HFF-Myc (cell line): Measurements from ENCODE around the gene CARD11.

Experiments
- DNase-seq: peaks from one replicate; pipeline ENCODE4 v3.0.0-alpha.2; 2011; ENCODE audit warnings: low read depth; ENCODE audit errors: extremely low read depth
- H3K4me3 ChIP-seq: replicated peaks from 2 replicates; pipeline ENCODE4 v1.5.1; 2011; ENCODE audit warnings: low read depth, mild to moderate bottlenecking, control low read depth, low read length
- TF ChIP-seq, protein P1 (sequence below): IDR thresholded peaks from 2 replicates; pipeline ENCODE4 v1.5.1; 2012; ENCODE audit warnings: mild to moderate bottlenecking, low read depth, low read length, control low read depth; ENCODE audit errors: missing control alignments

Gene CARD11

DNA sequence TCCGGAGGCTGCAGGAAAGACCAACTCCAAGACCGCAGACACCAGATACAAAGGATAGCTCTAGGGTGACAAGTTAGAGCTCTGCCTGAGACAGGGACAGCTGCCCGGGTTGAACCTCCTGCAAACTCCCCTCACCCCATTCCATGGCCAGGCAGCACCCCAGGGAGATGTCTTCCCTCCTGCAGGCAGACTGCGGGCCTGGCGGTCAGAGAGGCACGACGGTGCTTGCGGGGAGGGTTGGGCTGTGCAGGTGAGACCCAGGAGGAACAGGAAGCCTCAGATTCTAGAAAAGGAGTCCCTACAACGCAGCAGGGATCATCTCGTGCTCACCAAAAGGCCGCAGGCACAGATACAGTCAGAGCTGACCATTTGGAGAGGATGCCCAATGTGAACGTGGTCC lies 34.6 kb downstream of the CARD11 start:
- DNase-seq = no peak
- TF ChIP-seq, protein P1, sequence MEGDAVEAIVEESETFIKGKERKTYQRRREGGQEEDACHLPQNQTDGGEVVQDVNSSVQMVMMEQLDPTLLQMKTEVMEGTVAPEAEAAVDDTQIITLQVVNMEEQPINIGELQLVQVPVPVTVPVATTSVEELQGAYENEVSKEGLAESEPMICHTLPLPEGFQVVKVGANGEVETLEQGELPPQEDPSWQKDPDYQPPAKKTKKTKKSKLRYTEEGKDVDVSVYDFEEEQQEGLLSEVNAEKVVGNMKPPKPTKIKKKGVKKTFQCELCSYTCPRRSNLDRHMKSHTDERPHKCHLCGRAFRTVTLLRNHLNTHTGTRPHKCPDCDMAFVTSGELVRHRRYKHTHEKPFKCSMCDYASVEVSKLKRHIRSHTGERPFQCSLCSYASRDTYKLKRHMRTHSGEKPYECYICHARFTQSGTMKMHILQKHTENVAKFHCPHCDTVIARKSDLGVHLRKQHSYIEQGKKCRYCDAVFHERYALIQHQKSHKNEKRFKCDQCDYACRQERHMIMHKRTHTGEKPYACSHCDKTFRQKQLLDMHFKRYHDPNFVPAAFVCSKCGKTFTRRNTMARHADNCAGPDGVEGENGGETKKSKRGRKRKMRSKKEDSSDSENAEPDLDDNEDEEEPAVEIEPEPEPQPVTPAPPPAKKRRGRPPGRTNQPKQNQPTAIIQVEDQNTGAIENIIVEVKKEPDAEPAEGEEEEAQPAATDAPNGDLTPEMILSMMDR = no peak
- H3K4me3 ChIP-seq = no peak overlapping the region

DNA sequence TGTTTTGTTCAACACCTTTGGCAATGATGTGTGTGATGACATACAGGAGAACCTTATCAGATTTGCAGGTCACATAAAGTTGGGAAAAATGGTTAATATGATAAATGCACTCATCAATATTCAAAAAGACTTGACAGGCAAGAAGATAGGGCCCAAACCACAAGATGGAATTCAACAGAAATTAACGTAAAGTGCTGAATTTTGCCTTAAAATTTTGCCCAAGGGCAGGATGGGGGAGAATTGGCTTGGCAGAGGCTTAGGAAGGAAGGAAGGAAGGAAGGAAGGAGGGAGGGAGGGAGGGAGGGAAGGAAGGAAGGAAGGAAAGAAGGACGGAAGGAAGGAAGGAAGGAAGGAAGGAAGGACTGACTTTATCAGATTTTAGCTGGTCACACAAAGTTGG lies 35.3 kb downstream of the CARD11 start:
- H3K4me3 ChIP-seq = no peak overlapping the region
- TF ChIP-seq, protein P1 = no peak
- no peak for DNase-seq

DNA sequence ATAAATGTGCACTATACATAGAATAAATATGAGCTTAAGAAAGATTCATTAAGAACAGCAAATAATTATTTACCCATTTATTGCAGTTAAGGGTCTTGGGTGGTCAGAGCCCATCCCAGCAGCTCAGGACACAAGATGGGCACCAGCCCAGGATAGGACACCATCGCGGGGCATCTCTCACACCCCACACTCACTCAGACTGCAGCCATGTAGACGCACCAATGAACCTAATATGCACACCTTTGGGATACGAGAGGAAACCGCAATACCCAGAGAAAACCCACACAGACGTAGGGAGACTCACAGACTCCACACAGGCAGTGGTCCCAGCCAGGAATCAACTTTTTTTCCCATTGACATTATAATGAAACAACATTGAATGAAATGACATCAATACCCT lies 36.0 kb downstream of the CARD11 start:
- H3K4me3 ChIP-seq = no peak overlapping the region
- no peak for DNase-seq
- TF ChIP-seq, protein P1 = no peak

DNA sequence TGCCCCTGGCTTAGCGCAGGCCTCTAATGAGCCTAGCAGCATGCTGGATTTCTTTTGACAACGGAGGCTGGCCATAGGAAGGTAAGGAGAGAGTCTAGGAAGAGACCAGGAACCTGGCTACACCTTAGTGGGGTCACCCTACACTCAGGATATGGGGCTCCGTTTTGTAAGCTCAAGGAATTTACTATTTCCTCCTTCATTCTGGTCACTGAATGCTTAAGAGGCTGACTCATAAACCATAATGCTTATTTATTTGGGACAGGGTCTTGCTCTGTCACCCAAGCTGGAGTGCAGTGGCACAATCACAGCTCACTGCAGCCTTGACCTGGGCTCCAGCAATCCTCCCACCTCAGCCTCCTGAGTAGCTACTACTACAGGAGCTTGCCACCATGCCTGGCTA lies 38.4 kb downstream of the CARD11 start:
- no peak for DNase-seq
- TF ChIP-seq, protein P1 = no peak
- H3K4me3 ChIP-seq = no peak overlapping the region

DNA sequence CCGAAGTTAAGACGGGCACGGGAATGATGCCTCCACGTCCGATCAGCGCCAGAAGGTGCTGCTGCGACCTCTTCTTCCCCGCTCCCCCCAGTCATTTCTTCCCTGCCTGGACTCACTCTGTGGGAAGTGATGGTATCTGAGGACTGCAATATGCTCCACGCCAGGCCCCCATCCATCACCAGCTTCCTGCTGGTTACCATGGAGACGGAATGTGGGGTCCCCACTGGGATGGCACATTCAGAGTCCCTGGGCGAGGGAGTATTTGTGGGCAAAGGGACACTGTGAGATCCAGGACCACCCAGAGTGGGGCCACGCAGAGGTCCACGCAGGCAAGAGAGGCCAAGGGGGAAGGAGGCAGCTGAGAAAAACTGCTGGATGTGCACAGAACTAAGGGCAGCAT lies 39.7 kb downstream of the CARD11 start:
- no peak for DNase-seq
- H3K4me3 ChIP-seq = no peak overlapping the region
- TF ChIP-seq, protein P1 = no peak

DNA sequence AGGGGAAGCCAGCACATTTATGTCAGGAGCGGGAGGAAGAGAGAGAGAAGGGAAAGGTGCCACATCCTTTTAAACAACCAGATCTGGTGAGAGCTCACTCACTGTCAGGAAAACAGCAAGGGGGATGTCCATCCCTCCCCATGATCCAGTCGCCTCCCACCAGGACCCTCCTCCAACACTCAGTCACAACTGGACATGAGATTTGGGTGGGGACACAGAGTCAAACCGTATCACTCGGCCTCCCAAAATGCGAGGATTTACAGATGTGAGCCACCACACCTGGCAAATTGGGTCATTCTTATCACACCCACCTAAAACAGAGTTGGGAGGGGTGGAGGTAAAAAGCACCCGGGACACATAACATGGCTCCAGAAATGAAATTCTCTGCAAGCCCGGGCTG lies 41.0 kb downstream of the CARD11 start:
- no peak overlapping the region for H3K4me3 ChIP-seq
- TF ChIP-seq, protein P1 = no peak
- DNase-seq = no peak

DNA sequence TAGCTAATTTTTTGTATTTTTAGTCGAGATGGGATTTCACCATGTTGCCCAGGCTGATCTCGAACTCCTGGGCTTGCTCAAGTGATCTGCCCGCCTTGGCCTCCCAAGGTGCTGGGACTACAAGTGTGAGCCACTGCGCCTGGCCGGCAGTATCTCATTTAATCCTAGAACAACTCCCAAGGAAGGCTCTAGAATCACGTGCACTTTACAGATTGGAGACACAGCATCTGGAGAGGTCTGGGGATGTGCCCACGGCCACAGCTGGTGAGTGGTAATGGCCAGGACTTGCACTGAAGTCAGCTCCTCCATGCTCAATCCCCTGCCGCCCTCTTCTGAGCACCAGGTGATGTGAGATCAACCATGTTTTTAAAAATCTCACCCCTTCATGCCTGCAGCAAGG lies 43.1 kb downstream of the CARD11 start:
- DNase-seq = no peak
- TF ChIP-seq, protein P1 = no peak
- H3K4me3 ChIP-seq = no peak overlapping the region
